WERI-Rb-1 (cell line): ENCODE measurements around the gene SUMO4.

Experiments
- DNase-seq: peaks from one replicate; pipeline ENCODE4 v3.0.0-alpha.2; 2020
- H3K27ac ChIP-seq: fragments of 250-450 bp; sonication (Bioruptor Pico); 2 replicates; pipeline ENCODE4 v1.5.1; 2020; ENCODE audit warnings: mild to moderate bottlenecking, moderate library complexity
- H3K27me3 ChIP-seq: fragments of 250-450 bp; sonication (Bioruptor Pico); 2 replicates; pipeline ENCODE4 v1.5.1; 2021; ENCODE audit warnings: mild to moderate bottlenecking, low read depth, moderate library complexity; ENCODE audit not compliant: insufficient read depth, severe bottlenecking
- H3K36me3 ChIP-seq: fragments of 250-450 bp; sonication (Bioruptor Pico); 2 replicates; pipeline ENCODE4 v1.5.1; 2020; ENCODE audit warnings: mild to moderate bottlenecking, moderate library complexity
- H3K4me3 ChIP-seq: 2 replicates; pipeline ENCODE4 v1.5.1; 2011; ENCODE audit warnings: low read depth, mild to moderate bottlenecking, control low read depth, low read length
- H3K9me3 ChIP-seq: fragments of 250-450 bp; sonication (Bioruptor Pico); 2 replicates; pipeline ENCODE4 v1.5.1; 2021; ENCODE audit warnings: mild to moderate bottlenecking, moderate library complexity; ENCODE audit not compliant: severe bottlenecking
- TF ChIP-seq, protein P1 (sequence below): IDR thresholded peaks from 2 replicates; pipeline ENCODE4 v1.5.1; 2011; ENCODE audit warnings: low read depth, mild to moderate bottlenecking, control low read depth, inconsistent platforms, low read length

SUMO4 gene

DNA sequence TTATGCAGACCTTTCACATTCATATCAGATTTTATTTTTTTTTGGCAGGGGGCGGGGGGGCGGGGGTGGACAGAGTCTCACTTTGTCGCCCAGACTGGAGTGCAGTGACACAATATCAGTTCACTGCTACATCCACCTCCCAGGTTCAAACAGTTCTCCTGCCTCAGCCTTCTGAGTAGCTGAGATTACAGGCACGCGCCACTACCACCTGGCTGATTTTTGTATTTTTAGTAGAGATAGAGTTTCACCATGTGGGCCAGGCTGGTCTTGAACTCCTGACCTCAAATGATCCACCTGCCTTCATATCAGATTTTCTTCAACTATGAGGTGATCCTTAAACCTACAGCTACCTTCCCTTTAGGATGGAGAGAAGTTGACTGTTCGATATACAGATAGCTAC, 8.0 kb upstream of the SUMO4 start:
- Histone ChIP-seq H3K4me3 (no peak overlapping the region), H3K9me3 (no peaks in the 10 kb centered on the region), H3K27me3 (no peaks in the 10 kb centered on the region), H3K36me3 (peaks cover 12% of the 10 kb centered on the region), H3K27ac (no peak overlapping the region)
- DNase-seq = no peak
- TF ChIP-seq, protein P1, sequence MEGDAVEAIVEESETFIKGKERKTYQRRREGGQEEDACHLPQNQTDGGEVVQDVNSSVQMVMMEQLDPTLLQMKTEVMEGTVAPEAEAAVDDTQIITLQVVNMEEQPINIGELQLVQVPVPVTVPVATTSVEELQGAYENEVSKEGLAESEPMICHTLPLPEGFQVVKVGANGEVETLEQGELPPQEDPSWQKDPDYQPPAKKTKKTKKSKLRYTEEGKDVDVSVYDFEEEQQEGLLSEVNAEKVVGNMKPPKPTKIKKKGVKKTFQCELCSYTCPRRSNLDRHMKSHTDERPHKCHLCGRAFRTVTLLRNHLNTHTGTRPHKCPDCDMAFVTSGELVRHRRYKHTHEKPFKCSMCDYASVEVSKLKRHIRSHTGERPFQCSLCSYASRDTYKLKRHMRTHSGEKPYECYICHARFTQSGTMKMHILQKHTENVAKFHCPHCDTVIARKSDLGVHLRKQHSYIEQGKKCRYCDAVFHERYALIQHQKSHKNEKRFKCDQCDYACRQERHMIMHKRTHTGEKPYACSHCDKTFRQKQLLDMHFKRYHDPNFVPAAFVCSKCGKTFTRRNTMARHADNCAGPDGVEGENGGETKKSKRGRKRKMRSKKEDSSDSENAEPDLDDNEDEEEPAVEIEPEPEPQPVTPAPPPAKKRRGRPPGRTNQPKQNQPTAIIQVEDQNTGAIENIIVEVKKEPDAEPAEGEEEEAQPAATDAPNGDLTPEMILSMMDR = no peak

DNA sequence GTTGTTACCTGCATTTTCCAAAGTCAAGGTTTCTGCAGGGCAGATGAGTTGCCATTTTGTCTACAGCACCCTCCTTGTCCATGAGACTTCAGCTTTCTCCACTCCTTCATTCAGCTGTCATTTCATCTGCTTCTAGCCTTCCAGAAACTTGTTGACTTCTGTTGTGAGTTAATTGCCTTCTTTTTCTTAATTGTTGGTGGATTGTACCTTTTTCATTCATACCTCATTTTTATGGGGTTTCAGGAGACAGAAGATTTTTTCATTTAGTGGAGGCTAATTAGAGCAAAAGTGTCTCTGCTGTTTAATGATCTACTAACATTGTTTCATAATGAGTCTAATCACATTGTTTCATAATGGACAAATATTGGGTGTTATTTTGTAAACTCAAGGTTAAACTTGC, 7.5 kb upstream of the SUMO4 start:
- H3K4me3 ChIP-seq = no peak overlapping the region
- H3K27ac ChIP-seq = no peak overlapping the region
- DNase-seq = no peak
- TF ChIP-seq, protein P1 = no peak
- no peaks in the 10 kb centered on the region for H3K9me3 ChIP-seq
- peaks cover 12% of the 10 kb centered on the region for H3K36me3 ChIP-seq
- no peaks in the 10 kb centered on the region for H3K27me3 ChIP-seq

DNA sequence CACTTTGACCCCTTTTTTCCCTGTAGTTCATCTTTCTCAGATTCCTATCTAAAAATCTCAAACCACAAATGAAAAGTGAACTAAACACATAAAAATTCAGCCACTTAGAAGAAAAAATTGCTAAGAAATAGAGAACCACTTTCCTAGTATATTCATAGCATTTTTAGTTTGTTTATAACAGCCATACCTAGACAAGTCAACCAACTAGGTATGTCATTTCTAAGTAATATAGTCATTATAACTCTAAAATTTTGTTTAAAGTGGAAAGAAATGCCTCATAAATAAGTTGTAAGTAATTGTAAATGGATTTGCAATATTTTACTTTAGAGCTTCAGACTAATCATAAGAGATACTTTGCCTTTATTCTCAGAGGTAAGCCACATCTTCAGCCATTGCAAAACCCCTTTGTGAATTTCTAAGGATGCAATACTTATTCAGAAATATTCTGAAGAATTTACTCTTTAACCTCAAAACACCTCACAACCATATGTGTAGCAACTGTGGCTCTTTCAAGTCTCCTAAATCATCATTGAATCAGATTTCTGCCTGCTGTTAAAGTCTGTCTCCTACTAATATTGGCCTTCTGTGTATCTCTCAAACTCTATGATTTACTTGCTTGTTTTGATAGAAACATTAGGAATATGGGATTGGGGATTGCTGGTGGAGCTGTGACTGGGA, 6.9 kb upstream of the SUMO4 start:
- TF ChIP-seq, protein P1 = no peak
- no peak overlapping the region for H3K4me3 ChIP-seq
- no peaks in the 10 kb centered on the region for H3K27me3 ChIP-seq
- no peak overlapping the region for H3K27ac ChIP-seq
- H3K9me3 ChIP-seq = no peaks in the 10 kb centered on the region
- H3K36me3 ChIP-seq = peaks cover 11% of the 10 kb centered on the region
- no peak for DNase-seq

DNA sequence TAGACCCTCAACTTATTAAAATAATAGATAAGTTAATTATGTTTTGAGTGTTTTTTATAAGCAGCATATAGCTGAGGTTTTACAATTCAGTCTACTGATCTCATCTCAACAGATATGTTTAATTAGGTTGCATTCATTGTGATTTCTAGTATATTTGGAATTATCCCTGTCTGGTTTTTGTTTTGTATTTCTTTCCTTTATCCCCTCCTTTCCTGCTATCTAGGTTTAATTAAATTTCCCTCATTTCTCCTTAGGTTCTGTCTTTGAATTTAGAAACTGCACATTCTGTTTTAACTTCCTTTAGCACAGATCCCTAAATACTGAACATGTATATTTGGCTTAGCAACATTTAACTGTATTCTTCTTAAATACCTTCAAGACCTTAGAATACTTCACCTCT, 4.9 kb upstream of the SUMO4 start:
- no peak for DNase-seq
- no peak overlapping the region for H3K4me3 ChIP-seq
- peaks cover 25% of the 10 kb centered on the region for H3K36me3 ChIP-seq
- no peaks in the 10 kb centered on the region for H3K9me3 ChIP-seq
- no peak overlapping the region for H3K27ac ChIP-seq
- H3K27me3 ChIP-seq = no peaks in the 10 kb centered on the region
- TF ChIP-seq, protein P1 = no peak

DNA sequence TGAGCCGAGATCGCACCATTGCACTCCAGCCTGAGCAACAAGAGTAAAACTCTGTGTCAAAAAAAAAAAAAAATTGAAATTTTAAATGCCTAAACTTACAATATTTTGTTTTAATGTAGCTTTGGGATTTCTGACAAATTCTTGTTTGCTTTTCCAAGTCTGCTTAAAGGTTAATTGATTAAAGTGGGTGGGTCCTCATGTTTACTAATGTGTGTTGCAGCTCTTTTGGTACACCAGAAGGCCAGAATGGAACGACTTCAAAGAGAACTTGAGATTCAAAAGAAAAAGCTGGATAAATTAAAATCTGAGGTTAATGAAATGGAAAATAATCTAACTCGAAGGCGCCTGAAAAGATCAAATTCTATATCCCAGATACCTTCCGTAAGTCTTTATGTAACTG, 2.7 kb upstream of the SUMO4 start:
- TF ChIP-seq, protein P1 = no peak
- H3K36me3 ChIP-seq = peaks cover 31% of the 10 kb centered on the region
- no peak overlapping the region for H3K27ac ChIP-seq
- no peak overlapping the region for H3K4me3 ChIP-seq
- no peaks in the 10 kb centered on the region for H3K9me3 ChIP-seq
- no peaks in the 10 kb centered on the region for H3K27me3 ChIP-seq
- DNase-seq = no peak

DNA sequence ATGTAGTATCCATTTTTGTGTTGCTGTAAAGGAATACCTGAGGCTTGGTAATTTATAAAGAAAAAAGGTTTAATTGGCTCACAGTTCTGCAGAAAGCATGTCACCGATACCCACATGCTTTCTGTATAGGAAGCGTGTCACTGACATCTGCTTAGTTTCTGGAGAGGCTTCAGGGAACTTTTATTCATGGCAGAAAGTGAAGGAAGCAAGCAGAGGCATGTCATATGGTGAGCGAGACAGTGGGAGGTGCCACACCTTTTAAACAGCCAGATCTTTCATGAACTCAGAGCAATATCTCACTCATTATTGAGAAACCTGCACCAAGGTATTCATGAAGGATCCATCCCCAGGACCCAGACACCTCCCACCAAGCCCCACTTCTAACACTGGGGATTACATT, 3.5 kb downstream of the SUMO4 start:
- no peak for DNase-seq
- no peaks in the 10 kb centered on the region for H3K27me3 ChIP-seq
- peaks cover 32% of the 10 kb centered on the region for H3K36me3 ChIP-seq
- H3K9me3 ChIP-seq = no peaks in the 10 kb centered on the region
- no peak overlapping the region for H3K27ac ChIP-seq
- TF ChIP-seq, protein P1 = no peak
- H3K4me3 ChIP-seq = no peak overlapping the region
